ENCODE data around the gene SH3YL1. TPM values are rescaled to one million over a fixed set of nuclear protein-coding genes. Genes with fewer than 3 reads are reported as not detected.

SH3YL1 gene
- total and polyA plus RNA-seq, 4 experiments from 2014 or later: 38.0 to 71.4 (median 55.4) TPM

- H3K9me3 ChIP-seq (ENCODE audit: control insufficient read depth in 1 of 2, low read length in 2 of 2): no peaks in the 10 kb centered on the region
- intact Hi-C loops (cut with micrococcal nuclease): no loop called here
- POLR2A ChIA-PET (ENCODE audit: partially characterized antibody): interaction anchor here (1.3 kb wide), 1 partner anchor 16 kb away, joined by 3 read pairs; no protein-coding TSS in a partner anchor
- no peaks in the 10 kb centered on the region for H3K27me3 ChIP-seq (ENCODE audit: insufficient read depth, low read length)
- H3K27ac ChIP-seq (ENCODE audit: low read depth, low read length): no peak overlapping the region
- CTCF ChIA-PET (ENCODE audit: partially characterized antibody): interaction anchor here (1.1 to 1.3 kb wide), 2 partner anchors 12 to 244 kb away, joined by 3 read pairs; no protein-coding TSS in a partner anchor
- DNase-seq: peak; percentile 25 to 56 (median 43)
- Mint-ChIP-seq H3K27ac (peak overlapping the region in 5 of 7 donors; percentile 44 to 73 (median 69)), H3K4me3 (peak overlapping the region in 3 of 8 donors; percentile 18 to 65 (median 61)), H3K4me1 (peaks cover 0 to 12% (median 8%) of the 10 kb centered on the region in 4 donors), H3K36me3 (no peaks in the 10 kb centered on the region), H3K27me3 (peaks cover 0 to 3% of the 10 kb centered on the region in 2 donors), H3K9me3 (peaks cover 0 to 4% (median 2%) of the 10 kb centered on the region in 8 donors)
- no peaks in the 10 kb centered on the region for H3K36me3 ChIP-seq (ENCODE audit: insufficient read depth, low read length)
- H3K4me3 ChIP-seq (ENCODE audit: low read length in 2 of 2): no peak overlapping the region
- peaks cover 4% of the 10 kb centered on the region for H3K4me1 ChIP-seq (ENCODE audit: insufficient read depth, low read length)
Observed at GRCh38 chr2:193141-193671, 70.6 kb downstream of the SH3YL1 start.

GRCh38 chr2:191311-192190, 72.3 kb downstream of the SH3YL1 start:
- H3K9me3 Mint-ChIP-seq: peaks cover 0 to 18% (median 11%) of the 10 kb centered on the region in 8 donors
- peak overlapping the region in 1 of 7 donors; percentile 29 for H3K27ac Mint-ChIP-seq
- no peaks in the 10 kb centered on the region for H3K36me3 ChIP-seq (ENCODE audit: insufficient read depth, low read length)
- H3K4me1 Mint-ChIP-seq: peaks cover 0 to 12% (median 8%) of the 10 kb centered on the region in 4 donors
- ChIA-PET CTCF (ENCODE audit: partially characterized antibody) (no interaction called here), POLR2A (ENCODE audit: partially characterized antibody) (interaction anchor here (0.9 to 1.0 kb wide), 2 partner anchors 14 to 15 kb away, joined by 3 to 4 read pairs; no protein-coding TSS in a partner anchor)
- peaks cover 0 to 3% of the 10 kb centered on the region in 2 donors for H3K27me3 Mint-ChIP-seq
- H3K4me3 Mint-ChIP-seq: no peak overlapping the region
- DNase-seq: no peak
- no peaks in the 10 kb centered on the region for H3K27me3 ChIP-seq (ENCODE audit: insufficient read depth, low read length)
- H3K4me1 ChIP-seq (ENCODE audit: insufficient read depth, low read length): peaks cover 4% of the 10 kb centered on the region
- H3K27ac ChIP-seq (ENCODE audit: low read depth, low read length): no peak overlapping the region
- H3K9me3 ChIP-seq (ENCODE audit: control insufficient read depth in 1 of 2, low read length in 2 of 2): no peaks in the 10 kb centered on the region
- intact Hi-C loops (cut with micrococcal nuclease): no loop called here
- H3K36me3 Mint-ChIP-seq: peaks cover 3 to 4% of the 10 kb centered on the region in 2 donors
- H3K4me3 ChIP-seq (ENCODE audit: low read length in 2 of 2): no peak overlapping the region

DNA sequence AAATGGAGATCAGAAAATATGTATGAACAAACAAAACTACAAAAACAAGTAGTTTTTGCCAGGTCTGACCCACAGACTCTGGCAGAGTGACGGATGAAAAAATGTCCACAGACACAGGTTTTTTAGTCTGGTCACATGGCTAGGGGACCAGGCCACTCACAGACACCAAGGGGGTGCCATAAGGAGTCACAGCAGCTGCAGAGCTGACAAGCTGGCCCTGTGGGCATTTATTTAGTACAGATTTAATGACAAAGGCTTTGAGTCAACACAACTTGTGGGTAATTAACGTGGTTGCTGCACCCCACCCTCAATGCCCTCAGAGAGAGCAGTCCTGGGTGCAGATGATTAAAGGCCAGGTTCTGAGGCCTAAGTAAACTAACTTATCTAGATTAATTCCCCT, 76.0 kb downstream of the SH3YL1 start:
- Mint-ChIP-seq H3K4me3 (no peak overlapping the region), H3K36me3 (peaks cover 4 to 5% of the 10 kb centered on the region in 2 donors), H3K27me3 (peaks cover 0 to 3% of the 10 kb centered on the region in 2 donors), H3K9me3 (peaks cover 0 to 26% (median 18%) of the 10 kb centered on the region in 8 donors), H3K4me1 (peaks cover 11 to 24% (median 18%) of the 10 kb centered on the region in 4 donors), H3K27ac (no peak overlapping the region)
- Histone ChIP-seq H3K27ac (ENCODE audit: low read depth, low read length) (no peak overlapping the region), H3K27me3 (ENCODE audit: insufficient read depth, low read length) (no peaks in the 10 kb centered on the region), H3K4me3 (ENCODE audit: low read length in 2 of 2) (no peak overlapping the region), H3K9me3 (ENCODE audit: control insufficient read depth in 1 of 2, low read length in 2 of 2) (no peaks in the 10 kb centered on the region), H3K4me1 (ENCODE audit: insufficient read depth, low read length) (peaks cover 12% of the 10 kb centered on the region), H3K36me3 (ENCODE audit: insufficient read depth, low read length) (no peaks in the 10 kb centered on the region)
- CTCF ChIA-PET (ENCODE audit: partially characterized antibody): no interaction called here
- intact Hi-C loops (cut with micrococcal nuclease): no loop called here
- POLR2A ChIA-PET (ENCODE audit: partially characterized antibody): interaction anchor here (3.4 kb wide), 1 partner anchor 12 kb away, joined by 18 read pairs; no protein-coding TSS in a partner anchor
- DNase-seq: no peak

- Histone ChIP-seq H3K36me3 (ENCODE audit: insufficient read depth, low read length) (no peaks in the 10 kb centered on the region), H3K4me3 (ENCODE audit: low read length in 2 of 2) (no peak overlapping the region), H3K27ac (ENCODE audit: low read depth, low read length) (no peak overlapping the region), H3K9me3 (ENCODE audit: control insufficient read depth in 1 of 2, low read length in 2 of 2) (no peaks in the 10 kb centered on the region), H3K27me3 (ENCODE audit: insufficient read depth, low read length) (no peaks in the 10 kb centered on the region), H3K4me1 (ENCODE audit: insufficient read depth, low read length) (peaks cover 9% of the 10 kb centered on the region)
- Mint-ChIP-seq H3K4me3 (no peak overlapping the region), H3K9me3 (peaks cover 0 to 28% (median 19%) of the 10 kb centered on the region in 8 donors), H3K36me3 (peaks cover 4 to 5% of the 10 kb centered on the region in 2 donors), H3K27me3 (peaks cover 0 to 3% of the 10 kb centered on the region in 2 donors), H3K27ac (no peak overlapping the region), H3K4me1 (peaks cover 12 to 30% (median 16%) of the 10 kb centered on the region in 4 donors)
- ChIA-PET CTCF (ENCODE audit: partially characterized antibody) (interaction anchor here (1.8 kb wide), 1 partner anchor 105 kb away, joined by 4 read pairs; no protein-coding TSS in a partner anchor), POLR2A (ENCODE audit: partially characterized antibody) (interaction anchor here (0.9 to 3.4 kb wide), 2 partner anchors 9 to 10 kb away, joined by 3 to 18 read pairs; no protein-coding TSS in a partner anchor)
- DNase-seq: no peak
- intact Hi-C loops (cut with micrococcal nuclease): no loop called here
Observed at GRCh38 chr2:185221-185620, 78.6 kb downstream of the SH3YL1 start.

GRCh38 chr2:184695-185094, 79.1 kb downstream of the SH3YL1 start:
- H3K27ac ChIP-seq (ENCODE audit: low read depth, low read length): no peak overlapping the region
- no peaks in the 10 kb centered on the region for H3K27me3 ChIP-seq (ENCODE audit: insufficient read depth, low read length)
- POLR2A ChIA-PET (ENCODE audit: partially characterized antibody): interaction anchor here (0.9 to 3.4 kb wide), 2 partner anchors 9 to 10 kb away, joined by 3 to 18 read pairs; no protein-coding TSS in a partner anchor
- H3K27ac Mint-ChIP-seq: peak overlapping the region in 2 of 7 donors; percentile 32 to 59
- H3K9me3 Mint-ChIP-seq: peaks cover 0 to 28% (median 19%) of the 10 kb centered on the region in 8 donors
- peak overlapping the region in 3 of 8 donors; percentile 9 to 50 (median 30) for H3K4me3 Mint-ChIP-seq
- DNase-seq: no peak
- no peak overlapping the region for H3K4me3 ChIP-seq (ENCODE audit: low read length in 2 of 2)
- no peaks in the 10 kb centered on the region for H3K9me3 ChIP-seq (ENCODE audit: control insufficient read depth in 1 of 2, low read length in 2 of 2)
- intact Hi-C loops (cut with micrococcal nuclease): no loop called here
- H3K27me3 Mint-ChIP-seq: peaks cover 0 to 2% of the 10 kb centered on the region in 2 donors
- CTCF ChIA-PET (ENCODE audit: partially characterized antibody): interaction anchor here (1.8 kb wide), 1 partner anchor 106 kb away, joined by 4 read pairs; no protein-coding TSS in a partner anchor
- H3K4me1 ChIP-seq (ENCODE audit: insufficient read depth, low read length): peaks cover 9% of the 10 kb centered on the region
- peaks cover 12 to 35% (median 17%) of the 10 kb centered on the region in 4 donors for H3K4me1 Mint-ChIP-seq
- no peaks in the 10 kb centered on the region for H3K36me3 ChIP-seq (ENCODE audit: insufficient read depth, low read length)
- peaks cover 4 to 5% of the 10 kb centered on the region in 2 donors for H3K36me3 Mint-ChIP-seq

DNA sequence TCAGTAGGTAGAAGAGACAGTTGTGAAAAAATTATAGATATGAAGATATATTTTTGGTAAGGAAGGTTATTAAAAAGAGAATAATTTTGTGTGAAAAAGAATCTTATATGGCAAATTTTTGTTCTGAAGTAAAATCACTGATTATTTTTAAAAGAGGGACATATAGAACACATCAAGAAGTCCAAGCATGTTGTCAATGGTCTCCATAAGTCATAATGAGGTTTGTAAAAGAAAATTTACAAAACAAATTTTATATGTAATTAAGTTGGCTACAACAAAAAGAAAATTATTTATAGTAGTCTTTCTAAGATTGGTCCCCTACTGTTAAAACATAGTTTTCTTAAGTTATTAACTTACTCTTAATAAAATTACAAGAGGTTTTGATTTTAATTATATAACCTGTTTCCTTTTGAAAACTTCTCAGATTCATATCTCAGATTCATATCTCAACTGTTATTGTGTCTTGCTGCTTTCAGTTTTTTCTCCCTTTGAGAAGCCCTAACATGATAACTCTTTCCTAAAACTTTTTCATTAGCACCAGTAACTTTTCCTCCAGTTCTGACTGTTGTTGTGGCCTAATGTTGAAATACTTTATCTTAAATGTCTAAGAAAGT, 81.2 kb downstream of the SH3YL1 start:
- peaks cover 20 to 46% (median 26%) of the 10 kb centered on the region in 4 donors for H3K4me1 Mint-ChIP-seq
- H3K27me3 Mint-ChIP-seq: no peaks in the 10 kb centered on the region
- H3K27ac ChIP-seq (ENCODE audit: low read depth, low read length): no peak overlapping the region
- H3K9me3 Mint-ChIP-seq: peaks cover 0 to 20% (median 15%) of the 10 kb centered on the region in 8 donors
- ChIA-PET CTCF (ENCODE audit: partially characterized antibody) (no interaction called here), POLR2A (ENCODE audit: partially characterized antibody) (no interaction called here)
- no peaks in the 10 kb centered on the region for H3K27me3 ChIP-seq (ENCODE audit: insufficient read depth, low read length)
- peaks cover 3 to 5% of the 10 kb centered on the region in 2 donors for H3K36me3 Mint-ChIP-seq
- H3K4me1 ChIP-seq (ENCODE audit: insufficient read depth, low read length): peaks cover 15% of the 10 kb centered on the region
- no peaks in the 10 kb centered on the region for H3K9me3 ChIP-seq (ENCODE audit: control insufficient read depth in 1 of 2, low read length in 2 of 2)
- intact Hi-C loops (cut with micrococcal nuclease): no loop called here
- H3K4me3 ChIP-seq (ENCODE audit: low read length in 2 of 2): no peak overlapping the region
- H3K27ac Mint-ChIP-seq: peak overlapping the region in 3 of 7 donors; percentile 50 to 74 (median 55)
- DNase-seq: no peak
- H3K36me3 ChIP-seq (ENCODE audit: insufficient read depth, low read length): no peaks in the 10 kb centered on the region
- peak overlapping the region in 5 of 8 donors; percentile 26 to 69 (median 35) for H3K4me3 Mint-ChIP-seq
